ENCODE data around the gene COQ10B. TPM values are rescaled to one million over a fixed set of nuclear protein-coding genes. Genes with fewer than 3 reads are reported as not detected.
A peak's percentile ranks its signal among the peaks of the same experiment; 100 is the strongest.

COQ10B gene
- total and polyA plus RNA-seq, 2 of the 4 experiments (the other 2 are of a cell fraction): 9.5 to 28.7 TPM

DNA sequence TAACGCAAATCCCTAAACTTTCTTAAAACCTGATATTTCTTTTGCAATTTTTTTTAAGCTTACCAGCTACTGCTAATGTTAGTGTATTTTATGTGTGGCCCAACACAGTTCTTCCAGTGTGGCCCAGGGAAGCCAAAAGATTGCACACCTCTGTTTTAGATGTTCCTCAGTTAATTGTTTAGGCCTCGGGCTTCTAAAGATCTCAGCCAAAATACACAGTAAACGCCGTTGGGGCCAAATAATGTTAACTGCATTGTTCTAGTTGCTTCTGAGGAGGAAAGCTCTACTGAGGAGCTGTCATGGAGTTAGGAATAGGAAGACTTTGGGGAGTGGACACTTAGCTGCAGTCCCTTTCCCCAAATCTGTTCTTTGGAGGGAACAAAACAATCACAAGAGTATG lies 48.8 kb downstream of the COQ10B start:
- H3K4me2 ChIP-seq (ENCODE audit: low read depth, low read length): no peak overlapping the region; the same call in 1 of the 2 replicates

More for the DNA sequence above, 48.8 kb downstream of the COQ10B start:
- no peak overlapping the region for H2AFZ ChIP-seq (replicated peaks; ENCODE audit: low read length, poor library complexity)
- H3K56ac ChIP-seq (ENCODE audit: extremely low read depth, insufficient read depth, low read length): no peak overlapping the region
- H3K14ac ChIP-seq (replicated peaks; ENCODE audit: low read depth, low read length): no peak overlapping the region; the same call in 1 of the 2 replicates
- no peak overlapping the region for H3K18ac ChIP-seq (ENCODE audit: low read depth, low read length)
- H2AK5ac ChIP-seq (ENCODE audit: low read depth, low read length): no peak overlapping the region
- no peak overlapping the region for H4K8ac ChIP-seq (ENCODE audit: low read depth in 2 of 2, low read length in 2 of 2)
- no peak overlapping the region for H3K9ac ChIP-seq (ENCODE audit: low read depth, low read length)
- H3K23ac ChIP-seq (ENCODE audit: low read depth, low read length): peak overlapping the region; percentile 53; the same call in 1 of the 2 replicates
- H4K91ac ChIP-seq (ENCODE audit: insufficient read depth, low read depth, low read length): no peak overlapping the region
- no peak overlapping the region for H2AK9ac ChIP-seq (replicated peaks; ENCODE audit: low read depth, low read length, poor library complexity)
- H2BK5ac ChIP-seq (ENCODE audit: low read depth, low read length, poor library complexity, severe bottlenecking): no peak overlapping the region
- no peak overlapping the region for H3K4me3 ChIP-seq (ENCODE audit: insufficient read depth, low read depth, low read length)
- H4K20me1 ChIP-seq (ENCODE audit: insufficient read depth, low read length): peaks cover 30% of the 10 kb centered on the region
- no peak overlapping the region for H3K4ac ChIP-seq (ENCODE audit: low read depth, low read length)
- dilution Hi-C loops (cut with HindIII; ENCODE audit: low sequenced_read_pairs, unreplicated experiment) (no loop called here), in situ Hi-C loops (cut with MboI; ENCODE audit: low sequenced_read_pairs) (loop anchor here (10.0 kb wide), 1 partner anchor 273 kb away; no protein-coding TSS in a partner anchor), intact Hi-C loops (cut with micrococcal nuclease) (no loop called here)
- peaks cover 11% of the 10 kb centered on the region for H3K36me3 ChIP-seq (ENCODE audit: control insufficient read depth, insufficient read depth, low read length)
- no peak overlapping the region for H2BK20ac ChIP-seq (ENCODE audit: low read depth, low read length)
- no peak for DNase-seq
- ChIA-PET CTCF (interaction anchor here (0.6 kb wide), 1 partner anchor 66 kb away, joined by 3 read pairs; no protein-coding TSS in a partner anchor), POLR2A (ENCODE audit: unreplicated experiment) (no interaction called here)
- no CpG with 5 or more reads among the region's 4 CpGs for WGBS, 2 experiments (ENCODE audit: extremely low coverage in 2 of 2, insufficient read length in 1 of 2)
- no peak overlapping the region for H3K27ac ChIP-seq (ENCODE audit: insufficient read depth, low read length)
- no TSS peak for BruUV-seq (replicated peaks)
- peaks cover 11 to 35% of the 10 kb centered on the region in 2 experiments for H3K79me1 ChIP-seq (ENCODE audit: low read depth in 1 of 2, low read length in 2 of 2)
- H3K4me1 ChIP-seq (ENCODE audit: control insufficient read depth, insufficient read depth, low read length): 0 out of 2 replicates have a peak, but pooled peaks cover 1% of the 10 kb centered on the region
- H2BK120ac ChIP-seq (ENCODE audit: low read depth, low read length): no peak overlapping the region
- H3K9me1 ChIP-seq (ENCODE audit: insufficient read depth, low read length): no peaks in the 10 kb centered on the region
- TF ChIP-seq RFX5 (IDR thresholded peaks at IDR 0.05; ENCODE audit: low read depth, low read length): no peak
- no peak for TF ChIP-seq RCOR1 (IDR thresholded peaks at IDR 0.05; ENCODE audit: insufficient replicate concordance, low read length)
- H2BK15ac ChIP-seq (ENCODE audit: low read depth, low read length): no peak overlapping the region
- no peak for ATAC-seq (ENCODE audit: low read depth)
- no peaks in the 10 kb centered on the region for H3K9me3 ChIP-seq (ENCODE audit: control insufficient read depth, insufficient read depth, low read length)
- no peak overlapping the region for H4K5ac ChIP-seq (ENCODE audit: low read depth, low read length)
- no peaks in the 10 kb centered on the region for H3K27me3 ChIP-seq (ENCODE audit: control insufficient read depth, insufficient read depth, low read length)

Data from IMR-90 (cell line).